Tibial nerve (tissue), 4 donors: ENCODE results near the gene ELMO1.

Experiments
- EP300 ChIP-seq, 2 donors: sonication (generic); formaldehyde crosslinking; IDR thresholded peaks; one replicate each; pipeline ENCODE4 v1.6.1; 2017; ENCODE audit warnings: antibody characterized with exemption in 2 of 2, mild to moderate bottlenecking in 1 of 2
- POLR2A ChIP-seq, 2 donors: fragments of 450-650 bp; IDR thresholded peaks; one replicate each; pipeline ENCODE4 v1.6.1; 2017; ENCODE audit warnings: antibody characterized with exemption in 2 of 2, mild to moderate bottlenecking in 2 of 2, moderate library complexity in 2 of 2
- TF ChIP-seq, protein P1 (sequence below), 5 experiments: fragments of 200-600 bp in 3 of 5; fragments of 450-650 bp in 2 of 5; sonication (generic) in 3 of 5; IDR thresholded peaks; one replicate each; pipeline ENCODE4 v1.5.1; 2016 to 2019; ENCODE audit warnings: antibody characterized with exemption in 5 of 5, mild to moderate bottlenecking in 3 of 5, moderate library complexity in 2 of 5

DNA sequence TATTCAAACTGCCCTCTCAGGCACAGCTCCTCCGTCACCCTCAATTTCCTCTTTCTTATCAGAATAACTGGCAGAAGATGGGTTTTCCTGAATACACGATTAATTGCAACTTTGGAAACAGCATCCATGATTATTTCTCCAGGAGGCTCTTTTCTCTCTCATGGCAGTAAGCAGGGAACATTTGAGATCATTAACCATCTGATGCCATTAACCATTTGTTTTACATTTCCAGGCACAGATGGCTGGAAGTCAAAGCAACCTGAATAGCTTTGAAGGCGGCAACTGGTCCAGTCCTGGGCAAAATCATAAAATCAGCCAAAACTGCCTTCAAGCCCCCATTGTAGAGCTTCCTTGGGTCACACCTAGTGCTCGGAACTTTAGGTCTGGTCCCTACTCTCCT lies 434.9 kb downstream of the ELMO1 start:
- TF ChIP-seq, protein P1, sequence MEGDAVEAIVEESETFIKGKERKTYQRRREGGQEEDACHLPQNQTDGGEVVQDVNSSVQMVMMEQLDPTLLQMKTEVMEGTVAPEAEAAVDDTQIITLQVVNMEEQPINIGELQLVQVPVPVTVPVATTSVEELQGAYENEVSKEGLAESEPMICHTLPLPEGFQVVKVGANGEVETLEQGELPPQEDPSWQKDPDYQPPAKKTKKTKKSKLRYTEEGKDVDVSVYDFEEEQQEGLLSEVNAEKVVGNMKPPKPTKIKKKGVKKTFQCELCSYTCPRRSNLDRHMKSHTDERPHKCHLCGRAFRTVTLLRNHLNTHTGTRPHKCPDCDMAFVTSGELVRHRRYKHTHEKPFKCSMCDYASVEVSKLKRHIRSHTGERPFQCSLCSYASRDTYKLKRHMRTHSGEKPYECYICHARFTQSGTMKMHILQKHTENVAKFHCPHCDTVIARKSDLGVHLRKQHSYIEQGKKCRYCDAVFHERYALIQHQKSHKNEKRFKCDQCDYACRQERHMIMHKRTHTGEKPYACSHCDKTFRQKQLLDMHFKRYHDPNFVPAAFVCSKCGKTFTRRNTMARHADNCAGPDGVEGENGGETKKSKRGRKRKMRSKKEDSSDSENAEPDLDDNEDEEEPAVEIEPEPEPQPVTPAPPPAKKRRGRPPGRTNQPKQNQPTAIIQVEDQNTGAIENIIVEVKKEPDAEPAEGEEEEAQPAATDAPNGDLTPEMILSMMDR (IDR thresholded peaks at IDR 0.05): no peak
- TF ChIP-seq EP300 (IDR thresholded peaks at IDR 0.05): no peak
- TF ChIP-seq POLR2A (IDR thresholded peaks at IDR 0.05): no peak
